Activated naive CD8-positive, alpha-beta T cell treated with anti-CD3 and anti-CD28 coated beads, Interleukin-2, amount 50 U/mL, for 16 hours (primary cell): ENCODE results near the gene SCNN1B.
"Not testable (repeated sequence)": the region's sequence is repeated elsewhere in the genome, so short reads cannot be mapped to it uniquely, and the experiment has no call there.

Source experiments
- DNase-seq: peaks from one replicate; pipeline ENCODE4 v3.0.0-alpha.2; 2020; ENCODE audit warnings: low read depth, low spot score

SCNN1B gene

DNA sequence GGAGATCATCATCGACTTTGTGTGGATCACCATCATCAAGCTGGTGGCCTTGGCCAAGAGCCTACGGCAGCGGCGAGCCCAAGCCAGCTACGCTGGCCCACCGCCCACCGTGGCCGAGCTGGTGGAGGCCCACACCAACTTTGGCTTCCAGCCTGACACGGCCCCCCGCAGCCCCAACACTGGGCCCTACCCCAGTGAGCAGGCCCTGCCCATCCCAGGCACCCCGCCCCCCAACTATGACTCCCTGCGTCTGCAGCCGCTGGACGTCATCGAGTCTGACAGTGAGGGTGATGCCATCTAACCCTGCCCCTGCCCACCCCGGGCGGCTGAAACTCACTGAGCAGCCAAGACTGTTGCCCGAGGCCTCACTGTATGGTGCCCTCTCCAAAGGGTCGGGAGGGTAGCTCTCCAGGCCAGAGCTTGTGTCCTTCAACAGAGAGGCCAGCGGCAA, 78.4 kb downstream of the SCNN1B start:
- no peak for DNase-seq

GRCh38 chr16:23381702-23382101, 79.6 kb downstream of the SCNN1B start:
- DNase-seq, result not testable (repeated sequence)

- no peak for DNase-seq
Observed at GRCh38 chr16:23382279-23382678, 80.2 kb downstream of the SCNN1B start.

GRCh38 chr16:23383881-23384280, 81.8 kb downstream of the SCNN1B start:
- no peak for DNase-seq

- DNase-seq, result no peak
Observed at GRCh38 chr16:23384878-23385277, 82.8 kb downstream of the SCNN1B start.

DNA sequence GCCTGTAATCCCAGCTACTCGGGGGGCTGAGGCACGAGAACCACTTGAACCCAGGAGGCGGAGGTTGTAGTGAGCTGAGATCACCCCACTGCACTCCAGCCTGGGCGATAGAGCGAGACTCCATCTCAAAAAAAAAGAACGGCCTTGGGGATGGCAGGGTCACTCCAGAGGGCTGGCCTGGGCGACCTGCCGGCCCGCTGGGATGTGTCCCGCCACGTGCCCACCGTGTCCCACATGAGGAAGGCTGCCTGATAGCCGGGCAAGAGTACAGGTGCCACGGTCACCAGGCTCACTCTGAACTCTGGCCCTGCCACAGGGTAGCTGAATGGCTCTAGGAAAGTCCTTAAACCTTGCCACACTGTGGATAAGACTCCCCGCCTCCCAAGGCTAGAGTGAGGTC, 83.3 kb downstream of the SCNN1B start:
- DNase-seq, result no peak

GRCh38 chr16:23387666-23388065, 85.6 kb downstream of the SCNN1B start:
- DNase-seq, result no peak

DNA sequence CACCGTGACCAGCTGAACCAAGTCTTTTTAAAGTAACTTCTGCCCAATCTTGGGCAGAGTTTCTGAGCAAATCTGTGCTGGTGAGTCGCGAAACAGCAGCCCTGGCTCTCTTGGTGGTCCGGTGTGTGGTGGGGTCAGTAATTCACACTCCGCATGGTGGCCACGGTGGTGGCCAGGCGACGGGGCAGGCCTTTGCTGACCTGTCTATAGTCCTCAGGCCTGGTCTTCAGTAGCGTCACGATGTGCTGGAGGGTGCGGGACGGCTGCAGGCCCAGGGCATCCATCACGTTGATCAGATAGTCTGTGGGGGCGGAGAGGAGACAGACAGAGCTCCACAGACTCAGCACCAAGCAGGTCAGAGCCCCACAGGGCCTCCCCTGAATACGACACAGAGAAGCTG, 86.7 kb downstream of the SCNN1B start:
- DNase-seq, result no peak

GRCh38 chr16:23389201-23389600, 87.1 kb downstream of the SCNN1B start:
- no peak for DNase-seq

GRCh38 chr16:23389936-23390335, 87.8 kb downstream of the SCNN1B start:
- DNase-seq, result not testable (repeated sequence)

DNA sequence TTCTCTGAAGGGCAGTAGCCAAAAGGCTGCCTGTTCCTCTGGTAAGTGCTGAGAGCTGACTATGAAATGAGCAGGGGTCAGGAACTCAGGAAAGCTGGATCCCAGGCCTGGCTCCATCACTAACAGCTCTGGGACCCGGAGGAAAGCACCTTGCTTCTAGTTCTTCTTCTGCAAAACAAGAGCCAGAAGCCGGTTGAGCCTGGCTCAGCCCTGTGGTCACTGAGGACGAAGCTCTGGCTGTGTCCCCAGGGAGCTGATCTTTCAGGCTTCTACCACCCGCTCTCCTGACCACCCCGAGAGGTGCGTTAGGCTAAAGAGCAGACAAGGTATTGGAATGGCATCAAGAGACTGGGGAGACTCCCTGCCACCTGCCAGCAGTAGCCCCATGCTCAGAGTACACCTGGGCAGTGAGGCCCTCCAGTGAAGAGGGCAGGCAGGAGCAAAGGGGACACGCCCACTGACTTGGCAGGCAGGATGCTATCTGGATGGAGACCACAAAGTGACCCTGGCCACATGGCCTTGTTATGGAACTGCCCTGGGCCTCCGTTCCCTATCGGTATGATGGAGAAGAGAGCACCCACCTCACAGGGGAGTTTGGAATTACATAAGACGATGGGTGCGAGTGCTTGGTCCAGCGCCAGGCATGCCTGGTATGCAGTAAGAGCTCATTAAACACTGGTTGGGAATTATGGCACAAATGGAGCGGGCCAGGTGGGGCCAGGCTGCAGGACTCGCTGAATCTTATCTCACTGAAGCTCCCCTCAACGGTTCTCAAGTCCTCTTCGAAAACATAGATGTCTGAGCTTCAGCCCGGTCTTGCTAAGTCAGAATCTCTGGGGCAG, 89.5 kb downstream of the SCNN1B start:
- no peak for DNase-seq

- DNase-seq, result no peak
Observed at GRCh38 chr16:23392223-23392600, 90.1 kb downstream of the SCNN1B start.

- DNase-seq, result no peak
Observed at GRCh38 chr16:23394141-23394831, 92.2 kb downstream of the SCNN1B start.

- DNase-seq, result no peak
Observed at GRCh38 chr16:23395732-23396131, 93.6 kb downstream of the SCNN1B start.

GRCh38 chr16:23397464-23397863, 95.4 kb downstream of the SCNN1B start:
- no peak for DNase-seq

DNA sequence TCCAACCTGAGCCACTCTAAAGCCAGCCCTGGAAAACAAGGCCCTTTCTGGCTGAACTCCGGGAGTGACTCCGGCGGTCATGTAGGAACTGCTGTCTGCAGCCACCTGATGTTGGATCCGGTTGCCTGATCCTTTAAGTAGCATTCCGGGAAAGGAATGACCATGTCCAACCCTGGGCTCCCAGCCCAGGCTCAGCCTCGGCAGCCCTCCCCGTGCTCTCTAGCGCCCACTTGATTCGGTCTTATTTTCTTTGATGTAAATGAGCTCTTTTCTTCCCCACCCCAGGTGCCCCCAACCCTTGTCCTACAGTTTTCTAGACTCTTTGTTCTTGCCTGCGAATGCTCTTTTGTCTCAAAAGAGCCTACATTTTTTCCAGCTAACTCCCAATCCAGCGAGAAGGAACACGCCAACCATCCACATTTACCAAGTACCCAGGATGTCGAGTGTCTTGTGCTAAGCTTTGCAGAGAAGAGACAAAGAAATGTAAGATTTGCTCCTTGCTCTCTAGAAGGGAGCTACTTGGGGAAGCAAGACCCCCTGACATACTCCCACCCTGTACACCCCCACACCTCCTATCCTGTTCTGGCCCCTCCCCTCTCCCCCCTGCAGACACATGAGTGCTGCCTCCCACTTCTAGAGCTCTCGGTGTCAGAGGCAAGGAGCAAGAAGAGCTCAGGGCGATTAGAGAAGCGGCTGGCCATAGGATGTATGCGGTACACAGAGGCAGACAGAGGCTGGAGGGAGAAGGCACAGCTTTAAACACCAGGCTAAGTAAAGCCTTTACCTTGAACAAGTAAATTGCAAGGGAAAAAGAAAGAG, 97.1 kb downstream of the SCNN1B start:
- no peak for DNase-seq

DNA sequence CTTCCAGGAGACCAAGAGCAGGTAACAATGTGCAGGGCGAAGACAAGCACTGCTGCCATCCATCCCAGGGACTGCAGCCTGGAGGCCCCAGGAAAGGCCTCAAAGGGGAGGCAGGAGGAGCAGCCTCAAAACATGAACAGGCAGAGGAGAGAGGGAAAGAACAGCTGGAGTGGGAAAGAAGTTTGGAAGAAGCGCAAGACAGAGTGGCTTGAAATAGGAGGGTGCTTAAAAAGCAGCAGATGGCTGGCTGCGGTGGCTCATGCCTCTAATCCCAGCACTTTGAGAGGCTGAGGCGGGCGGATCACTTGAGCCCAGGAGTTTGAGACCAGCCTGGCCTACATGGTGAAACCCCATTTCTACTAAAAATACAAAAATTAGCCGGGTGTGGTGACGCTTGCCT, 98.3 kb downstream of the SCNN1B start:
- not testable (repeated sequence) for DNase-seq

- DNase-seq, result no peak
Observed at GRCh38 chr16:23401139-23401538, 99.0 kb downstream of the SCNN1B start.

DNA sequence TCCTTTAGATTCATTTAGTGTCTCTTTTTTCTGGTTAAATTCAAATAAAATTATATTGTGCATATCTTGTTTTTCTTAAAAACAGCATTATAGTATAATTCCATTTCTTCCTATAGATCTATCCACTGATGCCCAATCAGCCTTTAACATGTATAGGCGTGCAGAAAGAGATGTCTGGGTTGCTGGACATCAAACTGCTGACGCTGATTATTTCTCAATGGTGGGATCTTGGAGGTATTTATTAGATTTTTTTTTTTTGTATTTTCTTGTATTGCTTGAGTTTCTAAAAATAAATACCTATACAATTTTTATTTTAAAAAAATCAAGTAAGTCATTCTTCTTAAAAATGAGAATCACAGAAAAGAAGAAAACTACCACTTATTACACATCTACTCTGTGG, 100.0 kb downstream of the SCNN1B start:
- DNase-seq, result no peak

- no peak for DNase-seq
Observed at GRCh38 chr16:23403547-23403946, 101.4 kb downstream of the SCNN1B start.

DNA sequence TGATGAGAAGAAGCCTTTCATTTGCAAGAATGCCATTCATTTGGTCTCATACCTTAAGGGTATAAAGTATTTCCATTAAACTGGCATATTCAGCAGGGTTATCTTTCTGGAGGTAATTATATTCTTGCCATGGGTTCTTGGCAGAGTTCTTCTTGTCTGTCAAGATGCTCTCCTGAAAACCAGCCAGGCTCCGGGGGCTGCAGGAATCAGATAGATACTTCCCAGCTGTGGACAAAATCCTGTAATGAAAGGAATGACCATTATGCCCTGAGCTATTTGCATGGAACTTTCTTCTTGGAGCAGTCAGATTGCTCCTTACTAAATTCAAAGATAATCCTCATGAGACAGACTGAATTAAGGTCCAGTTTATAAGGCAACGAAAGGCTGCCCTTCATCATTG, 103.9 kb downstream of the SCNN1B start:
- DNase-seq, result no peak

- no peak for DNase-seq
Observed at GRCh38 chr16:23406546-23407240, 104.6 kb downstream of the SCNN1B start.
